Left renal cortex interstitium (tissue), 4 donors: ENCODE measurements around the gene CNOT6. TPM values are rescaled to one million over a fixed set of nuclear protein-coding genes. Genes with fewer than 3 reads are reported as not detected.
"Not testable (repeated sequence)": the region's sequence is repeated elsewhere in the genome, so short reads cannot be mapped to it uniquely, and the experiment has no call there.

Experiments
- DNase-seq, 4 donors: peaks; one replicate each; pipeline ENCODE4 v3.0.0-alpha.2; 2013; ENCODE audit warnings: low read depth in 4 of 4, low spot score in 2 of 4, missing footprints in 1 of 4
- polyA plus RNA-seq, 4 donors: library from polyadenylated mRNA; unstranded; fragments of 120-200 nt; gene quantifications; one replicate each; pipeline ENCODE4 v1.2.1, GENCODE V29; 2013; ENCODE audit not compliant: insufficient read length in 4 of 4

The CNOT6 gene
- polyA plus RNA-seq, 4 donors = 48.8 to 64.7 (median 56.7) TPM

GRCh38 chr5:180470966-180471582, 23.1 kb upstream of the CNOT6 start:
- DNase-seq = peak; percentile 34 to 72 (median 52)

DNA sequence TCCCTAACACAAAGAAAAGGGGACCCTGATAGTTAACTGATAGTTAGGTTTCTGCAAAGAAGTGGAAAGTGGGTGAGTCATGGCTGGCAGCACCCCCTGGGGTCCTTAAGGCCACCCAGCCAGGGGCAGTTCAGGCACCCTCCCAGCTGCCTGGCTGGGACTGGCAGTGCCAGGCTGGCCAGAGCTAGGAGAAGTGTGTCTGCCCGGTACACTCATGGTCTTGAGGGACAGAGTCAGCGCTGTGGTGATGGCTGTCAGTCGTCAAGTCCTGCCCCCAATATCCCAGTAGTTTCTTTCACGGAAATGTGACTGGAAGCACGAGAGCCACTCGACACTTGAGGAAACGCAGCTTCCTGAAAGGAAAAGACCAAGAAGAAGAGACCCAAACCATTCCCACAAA, 22.3 kb upstream of the CNOT6 start:
- no peak for DNase-seq

DNA sequence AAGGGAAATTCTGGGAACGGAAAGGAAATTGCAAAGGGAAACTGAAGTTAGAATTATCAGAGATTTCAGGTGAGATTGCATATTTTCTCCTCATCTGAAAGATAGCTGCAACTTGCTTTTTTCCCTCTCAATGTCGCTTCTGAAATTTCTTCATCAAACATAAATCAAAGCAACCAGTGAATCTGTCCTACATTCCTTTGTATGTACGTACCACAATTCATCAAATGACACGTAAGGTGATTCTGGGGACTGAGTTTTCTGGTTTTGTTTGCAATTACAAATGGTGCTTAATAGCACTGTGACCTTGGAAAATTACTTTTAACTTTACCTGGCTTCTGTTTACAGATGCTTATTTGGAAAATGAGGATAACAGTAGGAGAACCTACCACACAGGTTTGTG, 21.9 kb upstream of the CNOT6 start:
- no peak for DNase-seq

- not testable (repeated sequence) for DNase-seq
Measured at GRCh38 chr5:180473386-180473785, 20.8 kb upstream of the CNOT6 start.

- DNase-seq = no peak
Measured at GRCh38 chr5:180474569-180474968, 19.6 kb upstream of the CNOT6 start.

- DNase-seq = not testable (repeated sequence)
Measured at GRCh38 chr5:180475969-180476524, 18.1 kb upstream of the CNOT6 start.

DNA sequence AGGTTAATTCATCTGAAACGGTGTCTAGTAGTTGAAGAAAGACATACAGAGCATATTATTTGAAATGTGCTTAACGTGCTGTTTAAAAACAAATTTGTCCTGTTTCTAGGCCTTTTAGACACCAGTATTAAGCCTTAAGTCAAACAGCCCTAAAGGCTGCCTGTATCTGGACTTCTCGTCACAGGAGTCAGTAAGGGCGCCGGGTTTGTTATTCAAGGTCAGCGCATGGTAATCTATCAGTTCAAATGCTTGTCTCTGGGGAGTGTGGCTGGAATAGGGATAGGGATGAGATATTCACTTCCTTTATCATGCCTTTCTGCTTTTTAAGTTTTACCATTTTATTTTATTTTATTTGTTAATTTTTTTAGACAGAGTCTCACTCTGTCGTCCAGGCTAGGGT, 9.4 kb upstream of the CNOT6 start:
- no peak for DNase-seq

DNA sequence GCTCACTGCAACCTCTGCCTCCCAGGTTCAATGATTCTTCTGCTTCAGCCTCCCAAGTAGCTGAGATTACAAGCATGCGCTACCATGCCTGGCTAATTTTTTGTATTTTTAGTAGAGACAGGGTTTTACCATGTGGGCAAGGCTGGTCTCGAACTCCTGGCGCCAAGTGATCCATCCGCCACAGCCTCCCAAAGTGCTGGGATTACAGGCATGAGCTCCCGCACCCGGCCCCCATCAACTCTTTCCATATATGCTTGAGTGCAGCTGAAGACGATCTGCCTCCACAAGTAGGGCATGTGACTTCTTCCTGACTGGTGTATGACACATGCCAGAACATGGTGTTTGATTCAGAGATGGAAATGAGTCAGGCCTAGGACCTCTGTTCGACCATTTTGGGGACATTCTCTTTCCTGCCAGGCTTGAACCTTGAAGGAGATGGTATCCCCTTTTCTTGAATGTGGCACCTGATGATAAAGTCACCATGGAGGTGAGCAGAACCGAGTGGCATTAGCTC, 7.5 kb upstream of the CNOT6 start:
- DNase-seq = no peak

GRCh38 chr5:180487556-180487955, 6.6 kb upstream of the CNOT6 start:
- no peak for DNase-seq

DNA sequence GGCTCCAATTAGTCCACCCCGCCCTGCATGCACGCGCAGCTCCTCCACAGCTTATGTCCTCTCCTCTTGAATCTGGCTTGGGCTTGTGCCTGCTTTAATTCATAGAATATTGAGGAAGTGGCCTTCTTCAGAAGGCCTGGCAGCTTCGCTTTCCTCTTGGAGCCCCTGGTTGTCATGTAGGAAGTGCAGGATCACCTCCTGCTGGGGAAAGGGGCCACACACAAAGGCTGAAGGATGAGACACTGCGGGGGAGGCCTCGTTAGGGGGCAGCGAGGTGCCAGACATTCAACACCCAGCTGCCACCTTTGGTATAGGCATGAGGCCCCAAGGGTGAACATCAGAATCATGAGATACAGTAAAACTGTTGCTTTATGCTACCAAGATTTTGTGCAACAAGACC, 2.7 kb upstream of the CNOT6 start:
- peak in 2 of 4 donors; percentile 13 to 15 for DNase-seq

DNA sequence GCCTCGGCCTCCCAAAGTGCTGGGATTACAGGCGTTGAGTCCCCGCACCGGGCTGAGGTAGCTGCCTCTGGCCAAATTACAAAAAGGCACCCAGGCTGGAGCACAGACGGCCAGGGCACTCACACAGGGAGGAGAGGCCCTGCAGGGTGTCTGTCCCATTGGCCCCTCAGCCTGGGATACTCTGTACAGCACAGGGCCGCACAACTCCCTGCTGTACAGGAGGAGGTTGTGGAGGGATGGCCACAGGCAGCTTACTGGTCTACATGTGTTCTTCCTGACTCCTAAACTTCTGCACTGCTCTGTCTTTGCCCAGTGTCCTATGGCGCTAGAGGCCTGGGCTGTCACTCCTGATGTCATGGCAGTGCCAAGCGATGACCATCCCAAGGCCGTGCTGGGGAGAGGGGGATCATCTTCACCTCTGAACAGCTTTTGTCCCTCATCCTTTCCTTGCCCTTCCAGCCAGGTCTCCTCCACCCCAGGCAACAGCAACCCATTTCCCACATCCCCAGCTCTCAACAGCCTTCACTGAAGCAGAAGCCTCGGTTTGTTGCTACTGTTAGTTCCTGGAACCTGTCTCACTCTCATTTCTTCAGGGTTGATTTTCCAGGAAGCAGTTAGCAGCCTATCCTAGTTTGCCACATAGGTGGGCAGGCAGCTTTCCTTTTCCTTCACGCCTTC, 1.8 kb upstream of the CNOT6 start:
- DNase-seq = no peak

DNA sequence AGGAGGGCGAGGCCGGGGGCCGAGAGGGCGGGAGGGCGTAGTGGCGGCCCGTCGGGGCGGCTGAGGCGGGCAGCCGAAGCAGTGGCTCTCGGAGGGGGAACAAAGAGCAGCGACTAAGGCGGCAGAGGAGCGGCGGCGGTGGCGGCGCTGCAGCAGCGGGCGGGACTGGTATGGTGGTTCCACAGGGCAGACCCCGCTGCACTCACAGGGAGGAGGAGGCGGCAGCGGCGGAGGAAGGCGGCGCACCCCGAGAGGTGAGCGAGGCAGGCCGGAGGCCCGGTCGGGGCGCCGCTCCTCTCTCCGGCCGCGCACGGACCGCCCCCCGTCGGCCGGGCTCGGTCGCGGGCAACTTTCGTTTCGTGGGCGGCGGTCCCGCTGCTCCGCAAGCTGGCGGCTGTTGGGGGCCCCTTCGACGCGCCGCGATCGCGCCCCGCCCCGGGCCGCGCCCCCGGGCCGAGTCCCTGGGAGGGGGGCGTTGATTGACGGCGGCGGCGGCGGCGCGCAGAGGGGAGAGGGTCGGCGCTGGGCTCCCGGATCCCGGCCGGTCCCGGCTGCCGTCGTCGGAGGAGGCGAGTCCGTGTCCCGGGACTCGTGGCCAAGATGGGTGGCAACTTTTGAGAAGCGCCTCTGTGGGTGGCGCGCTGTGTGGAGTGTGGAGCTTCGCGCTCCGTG, 467 bp downstream of the CNOT6 start:
- DNase-seq = peak in 1 of 4 donors; percentile 20

DNA sequence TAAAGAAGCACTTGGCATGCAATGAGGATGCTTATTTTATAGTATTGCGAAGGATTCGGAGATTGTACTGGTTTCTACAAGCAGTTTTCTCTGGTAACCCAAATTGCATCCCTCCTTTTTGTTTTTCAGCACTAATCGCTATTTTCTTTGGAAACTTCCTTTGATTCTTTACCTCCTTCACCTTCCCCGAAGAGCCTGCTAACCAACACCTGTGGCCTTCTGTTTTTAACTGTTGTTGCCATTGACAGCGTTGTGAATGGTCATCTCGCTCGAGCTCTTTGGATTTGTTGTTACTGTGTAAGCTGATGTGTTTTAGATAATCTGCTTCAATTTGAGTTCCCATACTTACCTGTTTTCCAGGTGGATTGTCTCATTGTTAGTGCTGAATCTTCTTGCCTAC, 1.1 kb downstream of the CNOT6 start:
- DNase-seq = no peak

DNA sequence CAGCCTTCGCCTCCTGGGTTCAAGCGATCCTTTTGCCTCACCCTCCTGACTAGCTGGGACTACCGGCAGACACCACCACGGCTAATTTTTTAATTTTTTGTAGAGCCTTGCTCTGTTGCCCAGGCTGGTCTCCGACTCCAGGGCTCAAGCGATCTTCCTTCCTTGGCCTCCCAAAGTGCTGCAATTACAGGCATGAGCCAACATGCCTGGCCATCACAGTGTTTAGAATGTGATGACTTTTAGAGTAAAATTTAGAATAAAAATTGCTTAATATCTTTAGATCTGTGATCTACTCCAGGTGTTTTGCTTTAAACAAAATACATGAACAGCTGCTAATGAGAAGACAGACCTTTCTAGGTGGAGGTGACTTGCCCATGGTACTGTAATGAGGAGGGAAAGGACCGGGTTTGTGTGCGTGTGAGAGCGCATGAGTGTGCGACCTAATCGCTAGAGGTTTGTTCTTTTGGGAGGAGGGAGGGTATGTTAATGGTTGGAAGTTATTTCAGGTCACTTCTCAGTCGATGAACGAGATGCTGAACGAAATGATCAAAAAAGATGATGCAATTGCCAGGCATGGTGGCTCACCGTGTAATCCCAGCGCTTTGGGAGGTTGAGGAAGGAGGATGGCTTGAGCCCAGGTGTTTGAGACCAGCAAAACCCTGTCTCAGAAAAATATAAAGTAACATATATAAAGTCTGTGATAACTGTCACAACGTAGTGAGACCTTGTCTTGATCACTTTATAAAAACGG, 2.0 kb downstream of the CNOT6 start:
- no peak for DNase-seq

- not testable (repeated sequence) for DNase-seq
Measured at GRCh38 chr5:180496806-180497205, 2.6 kb downstream of the CNOT6 start.

DNA sequence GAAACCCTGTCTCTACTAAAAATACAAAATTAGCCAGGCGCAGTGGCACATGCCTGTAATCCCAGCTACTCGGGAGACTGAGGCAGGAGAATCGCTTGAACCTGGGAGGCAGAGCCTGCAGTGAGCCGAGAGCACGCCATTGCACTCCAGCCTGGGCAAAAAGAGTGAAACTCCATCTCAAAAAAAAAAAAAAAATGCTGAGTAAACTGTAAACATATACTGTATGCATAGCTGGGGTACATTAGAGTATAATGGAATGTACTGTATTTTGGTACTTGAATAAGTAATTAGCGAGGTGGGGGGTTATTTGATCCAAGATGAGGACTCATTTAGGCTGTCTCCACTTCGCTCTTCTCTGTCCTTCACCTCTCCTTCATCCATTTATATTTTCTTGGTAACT, 3.7 kb downstream of the CNOT6 start:
- DNase-seq = not testable (repeated sequence)

DNA sequence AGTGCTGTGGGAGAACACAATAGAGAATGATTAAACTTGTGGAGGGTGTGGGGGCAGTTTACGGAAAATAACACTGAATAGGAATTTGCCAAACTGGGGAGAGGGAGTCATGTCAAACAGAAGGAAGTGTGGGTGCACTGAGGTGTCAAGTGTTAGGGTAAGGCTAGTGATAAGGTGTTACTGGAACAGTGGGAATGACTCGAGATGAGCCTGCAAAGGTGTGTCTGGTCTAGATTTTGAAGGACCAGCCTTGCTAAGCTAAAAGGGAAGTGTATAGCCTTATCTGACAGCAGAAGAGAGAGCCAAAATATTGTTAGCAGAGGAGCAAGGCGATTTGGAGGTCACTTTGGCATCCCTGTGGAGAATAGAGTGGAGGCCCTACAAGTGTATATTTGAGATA, 4.2 kb downstream of the CNOT6 start:
- no peak for DNase-seq

GRCh38 chr5:180499684-180500083, 5.5 kb downstream of the CNOT6 start:
- no peak for DNase-seq

DNA sequence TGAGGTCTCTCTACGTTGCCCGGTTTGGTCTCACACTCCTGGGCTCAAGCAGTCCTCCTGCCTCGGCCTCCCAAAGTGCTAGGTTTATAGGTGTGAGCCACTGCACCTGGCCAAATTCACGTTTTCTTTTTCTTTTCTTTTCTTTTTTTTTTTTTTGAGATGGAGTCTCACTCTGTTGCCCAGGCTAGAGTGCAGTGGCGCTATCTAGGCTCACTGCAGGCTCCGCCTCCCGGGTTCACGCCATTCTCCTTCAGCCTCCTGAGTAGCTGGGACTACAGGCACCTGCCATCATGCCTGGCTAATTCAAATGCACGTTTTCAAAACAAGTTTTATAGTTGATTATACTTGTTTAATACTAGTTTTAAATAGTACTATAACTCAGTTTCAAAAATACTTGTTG, 6.1 kb downstream of the CNOT6 start:
- DNase-seq = not testable (repeated sequence)

DNA sequence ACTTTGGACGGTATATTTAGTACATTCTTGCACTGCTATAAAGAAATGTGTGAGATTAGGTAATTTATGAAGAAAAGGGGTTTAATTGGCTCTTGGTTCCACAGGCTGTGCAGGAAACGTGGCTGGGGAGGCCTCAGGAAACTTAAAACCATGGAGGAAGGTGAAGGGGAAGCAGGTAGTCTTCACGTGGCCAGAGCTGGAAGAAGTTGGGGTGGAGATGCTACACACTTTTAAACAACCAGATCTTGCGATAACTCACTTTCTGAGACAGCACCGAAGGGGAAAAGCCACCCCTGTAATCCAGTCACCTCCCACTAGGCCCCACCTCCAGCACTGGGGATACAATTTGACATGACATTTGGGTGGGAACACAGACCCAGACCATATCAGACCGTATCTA, 13.5 kb downstream of the CNOT6 start:
- no peak for DNase-seq

GRCh38 chr5:180515294-180515693, 21.1 kb downstream of the CNOT6 start:
- no peak for DNase-seq
